ENCODE measurements around the gene FLT3LG. TPM values are rescaled to one million over a fixed set of nuclear protein-coding genes. Genes with fewer than 3 reads are reported as not detected.
"Not testable (repeated sequence)": the region's sequence is repeated elsewhere in the genome, so short reads cannot be mapped to it uniquely, and the experiment has no call there.

FLT3LG gene
- total RNA-seq, 2 donors from 2014 or later: 7.3 to 12.0 TPM

- DNase-seq (ENCODE audit: low spot score): no peak
- intact Hi-C loops (cut with DNase I): loop anchor here (2.0 to 5.0 kb wide), 3 partner anchors 48 to 213 kb away; no protein-coding TSS in a partner anchor
Observed at GRCh38 chr19:49439836-49440235, 34.2 kb upstream of the FLT3LG start.

GRCh38 chr19:49440439-49441209, 33.4 kb upstream of the FLT3LG start:
- intact Hi-C loops (cut with DNase I): loop anchor here (2.0 to 5.0 kb wide), 3 partner anchors 48 to 213 kb away; no protein-coding TSS in a partner anchor
- DNase-seq (ENCODE audit: low spot score): no peak

- DNase-seq (ENCODE audit: low spot score): no peak
- intact Hi-C loops (cut with DNase I): loop anchor here (2.0 to 5.0 kb wide), 3 partner anchors 49 to 214 kb away; no protein-coding TSS in a partner anchor
Observed at GRCh38 chr19:49441210-49441959, 32.6 kb upstream of the FLT3LG start, which contains the start of gene SLC17A7. Gene SLC17A7, minus strand, starts transcription at chr19:49441527. Its CDS starts 148 bp downstream, at chr19:49441379.

- no peak for DNase-seq (ENCODE audit: low spot score)
- intact Hi-C loops (cut with DNase I): loop anchor here (2.0 to 5.0 kb wide), 3 partner anchors 50 to 215 kb away; no protein-coding TSS in a partner anchor
Observed at GRCh38 chr19:49441960-49442350, 32.1 kb upstream of the FLT3LG start.

- DNase-seq (ENCODE audit: low spot score): no peak
- intact Hi-C loops (cut with DNase I): loop anchor here in 1 of 2 donors (5.0 kb wide), 2 partner anchors 50 to 215 kb away; no protein-coding TSS in a partner anchor
Observed at GRCh38 chr19:49442354-49442753, 31.7 kb upstream of the FLT3LG start.

GRCh38 chr19:49442771-49443365, 31.1 kb upstream of the FLT3LG start:
- intact Hi-C loops (cut with DNase I): loop anchor here in 1 of 2 donors (5.0 kb wide), 2 partner anchors 51 to 216 kb away; no protein-coding TSS in a partner anchor
- peak; percentile 98 for DNase-seq (ENCODE audit: low spot score)

GRCh38 chr19:49443366-49444099, 30.5 kb upstream of the FLT3LG start:
- peak; percentile 98 for DNase-seq (ENCODE audit: low spot score)
- intact Hi-C loops (cut with DNase I): loop anchor here in 1 of 2 donors (5.0 kb wide), 2 partner anchors 51 to 216 kb away; no protein-coding TSS in a partner anchor

GRCh38 chr19:49444100-49444700, 29.8 kb upstream of the FLT3LG start:
- intact Hi-C loops (cut with DNase I): loop anchor here in 1 of 2 donors (5.0 kb wide), 2 partner anchors 52 to 217 kb away; no protein-coding TSS in a partner anchor
- DNase-seq (ENCODE audit: low spot score): not testable (repeated sequence)

- intact Hi-C loops (cut with DNase I): no loop called here
- DNase-seq (ENCODE audit: low spot score): no peak
Observed at GRCh38 chr19:49445997-49446396, 28.0 kb upstream of the FLT3LG start.

GRCh38 chr19:49447485-49448431, 26.3 kb upstream of the FLT3LG start:
- intact Hi-C loops (cut with DNase I): no loop called here
- DNase-seq (ENCODE audit: low spot score): no peak

- DNase-seq (ENCODE audit: low spot score): no peak
- intact Hi-C loops (cut with DNase I): no loop called here
Observed at GRCh38 chr19:49448432-49448786, 25.6 kb upstream of the FLT3LG start.

- DNase-seq (ENCODE audit: low spot score): no peak
- intact Hi-C loops (cut with DNase I): loop anchor here in 1 of 2 donors (5.0 kb wide), 1 partner anchor 683 kb away; no protein-coding TSS in a partner anchor
Observed at GRCh38 chr19:49450405-49450804, 23.6 kb upstream of the FLT3LG start.

- intact Hi-C loops (cut with DNase I): loop anchor here in 1 of 2 donors (5.0 kb wide), 1 partner anchor 684 kb away; no protein-coding TSS in a partner anchor
- peak; percentile 98 for DNase-seq (ENCODE audit: low spot score)
Observed at GRCh38 chr19:49451430-49452181, 22.4 kb upstream of the FLT3LG start, which contains the start of gene PIH1D1. Gene PIH1D1, minus strand, starts transcription at chr19:49451814. Its CDS starts 240 bp downstream, at chr19:49451574.

- intact Hi-C loops (cut with DNase I): loop anchor here in 1 of 2 donors (5.0 kb wide), 1 partner anchor 686 kb away; no protein-coding TSS in a partner anchor
- peak; percentile 100 for DNase-seq (ENCODE audit: low spot score)
Observed at GRCh38 chr19:49453013-49453756, 20.8 kb upstream of the FLT3LG start, which contains the start of gene ALDH16A1. Gene ALDH16A1, plus strand, starts transcription at chr19:49453225. Its CDS starts 107 bp downstream, at chr19:49453332.

GRCh38 chr19:49453757-49454240, 20.2 kb upstream of the FLT3LG start:
- DNase-seq (ENCODE audit: low spot score): no peak
- intact Hi-C loops (cut with DNase I): loop anchor here in 1 of 2 donors (5.0 kb wide), 1 partner anchor 686 kb away; no protein-coding TSS in a partner anchor
